ENCODE data around the gene CLNK.

- TF ChIP-seq EZH2phosphoT487 (IDR thresholded peaks at IDR 0.05; ENCODE audit: borderline replicate concordance, low read length) = no peak
- no peak for TF ChIP-seq CTCF (IDR thresholded peaks at IDR 0.05; ENCODE audit: low read depth, low read length, poor library complexity, severe bottlenecking)
Observed at GRCh38 chr4:10599574-10599973, 85.0 kb downstream of the CLNK start.

Data from DOHH2 (cell line).